Stimulated activated CD4-positive, alpha-beta T cell treated with anti-CD3 and anti-CD28 coated beads, TNF-alpha, amount 100 ng/mL, for 48 hours (primary cell): ENCODE measurements around the gene METTL27.
"Not testable (repeated sequence)": the region's sequence is repeated elsewhere in the genome, so short reads cannot be mapped to it uniquely, and the experiment has no call there.

Source experiments
- DNase-seq, 3 donors: peaks; one replicate each; pipeline ENCODE4 v3.0.0-alpha.2; 2020; ENCODE audit warnings: low read depth in 3 of 3

Gene METTL27

GRCh38 chr7:73869011-73869798, 26.9 kb upstream of the METTL27 start:
- no peak for DNase-seq

DNA sequence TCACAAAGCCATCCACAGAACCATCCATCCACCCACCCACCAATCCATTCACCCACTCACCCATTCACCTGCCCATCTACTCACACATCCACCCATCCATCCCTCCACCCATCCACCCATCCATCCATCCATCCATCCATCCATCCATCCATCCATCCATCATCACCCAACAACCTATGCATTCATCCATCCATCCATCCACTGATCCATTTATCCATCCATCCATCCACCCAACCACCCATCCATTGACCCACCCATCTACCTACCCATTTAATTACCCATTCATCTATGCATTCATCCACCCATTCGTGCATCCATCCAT, 24.1 kb upstream of the METTL27 start:
- no peak for DNase-seq

DNA sequence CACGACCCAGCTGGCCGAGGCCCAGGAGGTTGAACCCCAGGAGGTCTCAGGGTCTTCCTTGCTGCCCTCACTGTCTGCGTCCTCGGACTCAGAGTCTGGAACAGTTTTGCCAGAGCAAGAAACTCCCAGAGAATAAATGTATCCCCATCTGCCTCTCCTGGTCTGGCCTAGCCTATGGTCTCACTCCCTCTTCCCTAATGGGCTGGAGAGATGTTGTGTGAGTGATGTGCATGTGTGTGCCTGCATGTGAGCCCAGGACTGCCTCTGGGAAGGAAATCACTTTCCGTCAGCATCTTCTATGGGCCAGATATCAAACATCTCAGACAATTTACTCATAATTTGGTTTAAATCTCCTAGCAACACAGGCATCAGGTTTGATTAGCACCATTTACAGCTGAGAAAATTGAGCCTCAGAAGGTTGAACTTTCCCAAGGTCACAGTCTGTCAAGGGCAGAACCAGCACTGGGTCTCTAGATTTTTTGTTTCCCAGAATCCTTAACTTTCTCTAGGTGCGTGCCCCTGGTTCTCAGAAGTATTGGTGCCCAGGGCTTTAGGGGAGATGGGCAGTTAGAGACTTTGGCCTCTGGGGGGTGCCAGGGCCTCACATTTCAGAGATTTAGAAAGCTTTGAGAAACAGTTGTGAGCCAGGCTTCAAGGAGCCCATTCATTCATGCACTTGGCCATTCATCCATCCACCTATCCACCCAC, 23.6 kb upstream of the METTL27 start:
- DNase-seq = no peak

DNA sequence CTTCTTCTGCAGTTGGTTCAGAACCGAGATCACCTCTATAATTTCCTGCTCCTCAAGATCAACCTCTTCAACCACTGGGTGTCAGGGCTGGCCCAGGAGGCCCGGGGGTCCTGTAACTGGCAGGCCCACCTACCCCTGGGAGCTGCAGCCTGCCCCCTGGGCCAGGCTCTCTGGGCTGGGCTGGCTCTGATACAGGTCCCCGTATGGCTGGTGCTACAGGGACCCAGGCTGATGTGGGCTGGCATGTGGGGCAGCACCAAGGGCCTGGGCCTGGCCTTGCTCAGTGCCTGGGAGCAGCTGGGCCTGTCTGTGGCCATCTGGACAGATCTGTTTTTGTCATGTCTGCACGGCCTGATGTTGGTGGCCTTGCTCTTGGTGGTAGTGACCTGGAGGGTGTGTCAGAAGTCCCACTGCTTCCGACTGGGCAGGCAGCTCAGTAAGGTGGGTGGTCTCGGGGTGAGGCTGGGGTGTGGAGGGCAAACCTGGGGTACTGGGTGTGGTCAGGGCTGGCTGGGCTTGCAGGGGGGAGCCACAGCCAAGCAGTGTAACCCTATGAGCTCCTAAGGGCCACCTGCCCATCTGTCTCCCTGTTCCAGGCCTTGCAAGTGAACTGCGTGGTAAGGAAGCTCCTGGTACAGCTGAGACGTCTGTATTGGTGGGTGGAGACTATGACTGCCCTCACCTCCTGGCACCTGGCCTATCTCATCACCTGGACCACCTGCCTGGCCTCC, 22.8 kb upstream of the METTL27 start:
- no peak for DNase-seq

DNA sequence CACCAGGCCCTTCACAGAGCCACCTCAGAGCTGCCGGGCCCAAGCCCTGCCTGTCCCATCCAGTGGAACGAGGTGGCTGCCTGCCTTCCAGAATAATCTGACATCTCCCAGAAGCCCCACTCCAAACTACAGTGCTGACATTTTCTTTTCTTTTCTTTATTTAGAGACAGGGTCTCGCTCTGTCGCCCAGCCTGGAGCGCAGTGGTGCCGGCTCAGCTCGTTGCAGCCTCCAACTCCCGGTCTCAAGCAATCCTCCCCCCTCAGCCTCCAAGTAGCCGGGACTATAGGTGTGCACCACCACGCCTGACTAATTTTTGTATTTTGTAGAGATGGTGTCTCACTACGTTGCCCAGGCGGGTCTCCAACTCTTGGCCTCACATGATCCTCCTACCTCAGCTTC, 19.0 kb upstream of the METTL27 start:
- DNase-seq = no peak

DNA sequence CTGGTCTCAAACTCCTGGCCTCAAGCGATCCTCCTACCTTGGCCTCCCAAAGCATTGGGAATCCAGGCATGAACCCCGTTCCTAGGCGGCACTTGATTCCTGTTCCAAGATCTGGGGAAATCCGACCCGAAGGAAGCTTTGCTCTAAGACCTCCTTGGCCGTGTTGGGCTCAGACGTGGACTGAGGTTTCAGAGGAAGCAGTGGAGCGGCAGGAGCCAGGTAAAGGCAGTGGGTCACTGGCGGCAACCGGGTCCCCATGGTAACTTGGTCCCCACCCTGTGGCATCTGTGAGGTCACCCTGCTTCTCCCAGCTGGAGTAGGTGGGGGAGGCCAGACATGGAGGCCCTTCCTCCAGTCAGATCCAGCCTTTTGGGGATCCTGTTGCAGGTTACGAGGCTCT, 18.5 kb upstream of the METTL27 start, which contains the start of gene TMEM270:
Gene TMEM270 (plus strand): TSS at position 301 of the 400 bp plus-strand sequence. CDS start 36 bp downstream, at position 337.
- no peak for DNase-seq

DNA sequence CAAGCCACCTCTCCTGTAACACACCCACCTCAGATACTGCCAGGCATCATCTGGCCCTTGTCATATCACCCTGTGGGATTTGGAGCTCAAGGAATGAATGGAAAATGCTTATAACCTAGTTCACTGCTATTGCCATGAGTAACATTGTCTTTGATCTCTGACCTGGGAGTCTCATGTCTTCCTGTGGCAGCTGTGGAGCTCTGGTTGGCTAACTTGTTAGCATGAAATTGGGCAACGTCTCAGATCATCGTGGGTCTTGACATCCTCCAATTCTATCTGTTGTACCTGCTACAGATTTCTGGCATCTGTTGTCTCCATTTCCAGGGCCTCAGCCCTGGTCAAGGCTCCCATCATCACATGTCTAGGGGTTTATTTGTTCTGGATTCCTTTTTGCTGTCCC, 16.5 kb upstream of the METTL27 start:
- no peak for DNase-seq

DNA sequence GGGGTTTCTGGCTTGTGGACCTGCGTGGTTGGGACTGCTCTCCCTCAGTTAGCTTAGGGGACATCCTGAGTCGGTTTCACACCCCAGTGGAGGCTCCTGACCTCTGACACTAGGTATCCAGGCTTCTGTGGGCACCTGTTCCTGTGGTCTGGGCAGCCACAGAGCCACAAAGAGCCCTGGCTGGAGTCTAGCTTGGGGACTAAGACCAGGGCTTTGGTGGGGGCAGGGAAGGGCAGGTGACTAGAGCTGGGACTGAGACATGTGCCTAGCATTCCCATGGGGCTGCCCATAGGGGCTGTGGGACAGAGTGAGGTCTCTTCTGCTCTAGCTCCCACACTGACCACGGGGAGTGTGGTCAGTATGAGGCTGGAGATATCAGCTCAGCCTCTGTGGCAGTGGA, 14.6 kb upstream of the METTL27 start:
- DNase-seq = no peak

DNA sequence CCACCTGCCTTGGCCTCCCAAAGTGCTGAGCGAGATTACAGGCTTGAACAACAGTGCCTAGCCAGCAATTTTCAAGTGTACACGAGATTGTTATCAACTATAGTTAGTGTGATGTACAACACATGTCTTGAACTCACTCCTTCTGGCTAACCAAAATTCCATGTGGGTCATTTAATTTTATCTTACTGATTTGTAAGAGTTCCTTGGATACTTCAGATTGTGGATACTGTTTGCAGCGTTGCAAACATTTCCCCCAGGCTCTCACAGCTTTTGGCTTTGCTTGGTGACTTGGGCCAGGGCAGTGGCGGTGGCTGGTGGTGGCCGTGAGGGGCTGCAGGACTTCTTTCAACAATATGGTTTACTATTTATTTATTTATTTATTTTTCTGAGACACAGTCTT, 10.2 kb upstream of the METTL27 start:
- no peak for DNase-seq

- peak in 2 of 3 donors; percentile 21 to 26 for DNase-seq
Measured at GRCh38 chr7:73851410-73852338, 9.4 kb upstream of the METTL27 start.

GRCh38 chr7:73850781-73851207, 8.5 kb upstream of the METTL27 start:
- no peak for DNase-seq

DNA sequence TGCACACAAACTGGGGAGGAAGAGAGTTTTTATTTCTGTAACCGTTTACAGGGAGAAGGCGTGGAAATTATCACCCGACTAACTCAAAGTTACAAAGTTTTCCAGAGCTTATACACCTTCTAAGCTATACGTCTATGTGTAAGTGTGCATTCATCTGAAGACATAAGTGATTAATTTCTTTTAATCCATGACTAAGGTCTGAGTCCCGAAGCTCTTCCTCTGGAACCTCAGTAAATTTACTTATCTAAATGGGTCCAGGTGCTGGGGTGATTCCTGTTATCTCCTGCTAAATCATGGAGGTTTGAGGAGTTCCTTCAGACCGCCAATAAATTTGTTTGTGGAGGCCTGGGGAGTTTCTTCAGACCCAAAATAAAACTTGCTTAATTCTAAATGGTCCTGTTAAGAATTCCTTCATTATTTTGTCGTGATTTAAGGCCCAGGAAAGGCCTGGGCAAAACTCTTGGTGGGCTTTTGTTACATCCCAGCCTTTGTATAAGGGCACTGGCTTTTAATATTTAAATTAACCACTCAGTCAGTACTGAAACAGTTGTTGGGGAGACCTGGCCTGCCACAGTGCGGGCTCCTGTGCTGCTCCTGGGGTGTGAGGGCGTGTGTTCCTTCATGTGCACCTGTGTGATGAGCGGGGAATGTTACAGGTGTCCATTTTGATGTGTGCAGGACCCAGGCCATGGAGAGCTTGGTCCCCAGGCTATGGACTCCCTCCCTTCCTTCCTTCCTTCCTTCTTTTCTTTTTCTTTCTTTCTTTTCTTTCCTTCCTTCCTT, 5.8 kb upstream of the METTL27 start:
- DNase-seq = no peak

DNA sequence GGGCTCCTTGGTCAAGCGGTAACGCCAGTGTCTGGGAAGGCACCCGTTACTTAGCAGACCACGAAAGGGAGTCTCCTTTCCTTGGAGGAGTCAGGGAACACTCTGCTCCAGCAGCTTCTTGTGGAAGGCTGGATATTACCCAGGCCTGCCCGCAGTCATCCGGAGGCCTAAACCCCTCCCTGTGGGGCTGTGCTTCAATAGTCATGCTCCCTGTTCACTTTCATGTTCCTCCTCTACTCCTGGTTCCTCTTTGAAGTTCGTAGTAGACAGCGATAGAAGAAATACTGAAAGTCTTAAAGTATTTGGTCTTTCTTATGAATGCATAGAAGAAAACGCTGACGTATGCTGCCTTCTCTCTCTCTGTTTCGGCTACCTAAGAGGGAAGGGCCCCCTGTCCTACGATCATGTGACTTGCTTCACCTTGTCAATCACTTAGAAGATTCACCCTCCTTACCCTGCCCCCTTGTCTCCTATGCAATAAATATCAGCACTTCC, 3.4 kb upstream of the METTL27 start:
- not testable (repeated sequence) for DNase-seq

DNA sequence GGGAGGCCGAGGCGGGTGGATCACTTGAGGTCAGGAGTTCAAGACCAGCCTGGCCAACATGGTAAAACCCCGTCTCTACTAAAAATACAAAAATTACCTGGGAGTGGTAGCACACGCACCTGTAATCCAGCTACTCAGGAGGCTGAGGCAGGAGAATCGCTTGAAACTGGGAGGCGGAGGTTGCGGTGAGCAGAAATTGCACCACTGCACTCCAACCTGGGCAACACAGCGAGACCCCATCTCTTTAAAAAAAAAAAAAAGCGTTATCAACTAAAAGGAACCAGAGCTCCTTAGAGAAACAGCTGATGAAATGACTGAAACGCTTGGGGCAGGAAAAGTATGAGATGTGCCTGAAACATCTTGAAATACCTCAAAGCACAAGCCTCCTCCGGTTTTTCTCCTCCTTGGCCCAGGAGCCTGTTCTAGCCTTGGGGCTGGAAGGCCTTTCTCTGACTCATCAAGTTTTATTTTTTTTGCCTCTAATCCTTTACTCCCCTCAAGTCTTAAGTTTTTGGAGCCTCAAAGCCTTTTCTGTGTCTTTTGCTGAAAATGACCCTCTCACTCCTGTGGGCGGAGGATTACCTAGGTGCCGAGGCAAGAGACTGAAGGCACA, 2.6 kb upstream of the METTL27 start:
- no peak for DNase-seq

- DNase-seq = no peak
Measured at GRCh38 chr7:73844131-73844547, 1.8 kb upstream of the METTL27 start.

GRCh38 chr7:73841689-73842066, 638 bp downstream of the METTL27 start:
- no peak for DNase-seq

GRCh38 chr7:73840715-73841379, 1.5 kb downstream of the METTL27 start:
- DNase-seq = no peak

DNA sequence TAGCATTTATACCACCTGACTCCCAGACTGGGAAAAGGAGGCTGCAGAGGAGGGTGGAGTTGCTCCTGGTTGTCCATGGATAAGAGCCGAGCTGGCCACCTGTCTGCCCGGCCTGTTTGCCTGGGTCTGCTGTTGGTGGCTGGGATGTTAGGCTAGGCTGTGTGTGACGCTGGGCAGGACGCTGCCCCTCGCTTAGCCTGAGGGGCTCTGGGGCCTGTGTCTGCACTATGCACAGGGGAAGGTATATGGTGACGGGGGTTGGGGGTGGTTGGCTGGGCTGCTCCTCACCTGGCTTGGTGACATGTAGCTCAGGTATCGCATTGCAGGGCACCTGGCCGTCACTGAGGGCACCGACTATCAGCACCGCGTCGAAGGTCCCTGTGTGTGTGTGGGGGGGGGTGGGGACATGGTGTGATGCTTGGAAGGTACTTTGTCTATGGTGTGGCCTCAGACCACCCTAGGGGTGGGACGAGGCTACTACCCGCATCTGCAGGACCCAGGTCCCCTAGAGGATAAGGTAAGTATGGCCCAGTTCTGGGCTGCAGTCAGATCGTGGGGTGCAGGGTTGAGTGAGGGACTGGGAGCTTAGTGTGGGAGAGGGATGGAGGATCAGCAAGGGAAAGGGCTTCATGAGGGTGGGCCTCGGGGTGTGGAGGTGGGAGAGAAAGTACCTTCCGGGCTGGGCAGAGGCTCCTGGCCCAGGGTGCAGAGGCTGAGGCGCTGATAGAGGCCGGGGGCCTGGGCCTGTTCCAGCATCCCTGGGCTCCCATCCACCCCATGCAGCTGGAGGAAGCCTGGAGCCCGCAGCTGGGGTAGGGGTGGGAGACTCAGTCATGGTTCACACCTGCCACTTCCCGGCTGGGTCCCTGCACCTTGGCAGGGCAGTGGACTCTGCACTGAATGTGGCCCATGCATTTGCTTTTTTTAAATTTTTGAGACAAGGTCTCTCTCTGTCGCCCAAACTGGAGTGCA, 2.3 kb downstream of the METTL27 start:
- no peak for DNase-seq
